Skin of body (tissue), 2 donors: Measurements from ENCODE around the gene INO80B. TPM values are rescaled to one million over a fixed set of nuclear protein-coding genes. Genes with fewer than 3 reads are reported as not detected.
"Not testable (repeated sequence)": the region's sequence is repeated elsewhere in the genome, so short reads cannot be mapped to it uniquely, and the experiment has no call there.

Experiments used
- DNase-seq: peaks from one replicate; lab custom pipeline; 2025; lab: John Stamatoyannopoulos, UW
- total RNA-seq: library from RNA; depleted of rRNA; stranded (reverse); fragments of >200 nt; gene quantifications from one replicate; pipeline ENCODE4 v1.2.3, GENCODE V29; 2014

Gene INO80B
- total RNA-seq, result 6.8 TPM

DNA sequence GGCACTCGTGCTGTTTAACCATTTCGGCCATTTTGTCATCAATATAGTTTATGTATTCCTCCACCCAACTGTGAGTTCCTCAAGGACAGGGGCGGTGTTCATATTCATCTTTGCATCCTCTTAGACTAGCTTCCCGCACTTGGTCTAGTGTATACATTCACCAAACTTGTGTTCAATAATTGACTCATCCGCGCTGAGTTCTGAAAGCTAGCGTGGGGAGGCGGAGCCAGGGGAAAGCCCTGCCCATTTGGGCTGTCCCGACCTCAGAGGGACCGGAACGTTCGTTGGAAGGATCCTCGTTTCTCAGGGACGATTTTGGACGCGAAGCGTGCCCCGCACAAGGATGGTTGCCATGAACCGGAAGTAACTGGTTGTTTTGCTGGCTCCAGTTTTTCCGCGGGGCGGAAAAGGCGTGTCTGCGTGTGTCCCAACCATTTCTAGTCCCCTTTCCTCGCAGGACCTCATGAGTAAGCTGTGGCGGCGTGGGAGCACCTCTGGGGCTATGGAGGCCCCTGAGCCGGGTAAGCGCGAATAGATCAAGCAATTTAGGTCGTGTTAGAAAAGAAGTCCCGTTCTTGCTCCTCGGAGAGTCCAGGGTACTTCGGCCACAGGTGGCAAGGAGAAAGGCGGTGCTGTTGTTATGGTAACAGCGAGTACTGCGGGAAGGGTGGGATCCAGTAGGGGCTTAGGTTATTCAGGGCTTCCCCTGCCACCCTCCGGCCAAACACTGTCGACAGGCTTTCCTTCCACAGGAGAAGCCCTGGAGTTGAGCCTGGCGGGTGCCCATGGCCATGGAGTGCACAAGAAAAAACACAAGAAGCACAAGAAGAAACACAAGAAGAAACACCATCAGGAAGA is at the start of gene INO80B:
TSS of gene INO80B (plus strand) at position 434 of the 858 bp plus-strand sequence. CDS start at position 464, 30 bp downstream.
- DNase-seq, result peak; percentile 99

GRCh38 chr2:74406035-74406434 is 48.9 kb upstream of the INO80B start:
- DNase-seq, result no peak

DNA sequence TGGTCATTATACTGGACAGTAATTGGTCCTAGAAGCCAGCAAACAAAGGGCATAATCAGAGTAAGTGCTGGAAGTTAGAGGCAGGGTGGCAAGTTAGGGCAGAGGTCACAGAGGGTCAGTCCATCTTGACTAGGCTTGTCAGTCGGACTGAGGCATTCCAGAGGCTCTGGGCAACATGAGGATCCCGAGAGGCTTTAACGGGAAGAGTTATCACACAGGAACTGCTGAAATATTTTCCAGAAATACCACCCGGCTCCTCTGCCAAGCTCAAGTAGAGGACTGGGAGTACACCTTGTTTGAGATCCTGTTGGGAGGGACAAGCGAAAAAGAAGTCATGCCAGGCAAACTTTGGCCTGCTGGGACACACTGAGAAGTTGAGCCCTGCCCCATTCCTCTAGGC is 47.2 kb upstream of the INO80B start:
- DNase-seq, result no peak

GRCh38 chr2:74413001-74413698 is 41.7 kb upstream of the INO80B start:
- DNase-seq, result no peak

GRCh38 chr2:74414441-74414840 is 40.4 kb upstream of the INO80B start:
- DNase-seq, result no peak

GRCh38 chr2:74414881-74415761 is 39.8 kb upstream of the INO80B start:
- DNase-seq, result no peak

GRCh38 chr2:74415762-74416395 is 39.0 kb upstream of the INO80B start:
- DNase-seq, result no peak

GRCh38 chr2:74416778-74417177 is 38.1 kb upstream of the INO80B start:
- no peak for DNase-seq

GRCh38 chr2:74417197-74417596 is 37.7 kb upstream of the INO80B start:
- DNase-seq, result no peak

DNA sequence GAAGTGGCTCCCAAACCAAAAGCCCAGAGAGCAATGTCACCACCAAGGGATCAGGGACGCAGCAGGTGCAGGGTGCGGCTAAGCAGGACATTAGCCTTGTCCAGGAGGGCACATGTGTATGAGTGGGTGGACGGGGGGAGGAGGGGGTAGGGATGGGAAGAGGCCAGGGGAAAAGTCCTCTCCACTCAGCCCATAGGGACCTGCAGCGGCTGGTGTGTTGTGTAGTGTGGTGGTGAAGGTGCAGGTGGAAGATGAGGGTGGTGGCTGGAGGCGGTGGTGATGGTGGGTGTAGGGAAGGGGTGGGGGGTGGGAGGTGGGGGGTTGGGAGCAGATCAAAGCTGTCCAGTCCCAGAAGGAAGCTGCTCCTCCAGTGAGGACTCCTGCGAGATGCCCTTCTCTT is 37.1 kb upstream of the INO80B start:
- DNase-seq, result no peak

- no peak for DNase-seq
Observed at GRCh38 chr2:74418312-74418711, 36.6 kb upstream of the INO80B start.

DNA sequence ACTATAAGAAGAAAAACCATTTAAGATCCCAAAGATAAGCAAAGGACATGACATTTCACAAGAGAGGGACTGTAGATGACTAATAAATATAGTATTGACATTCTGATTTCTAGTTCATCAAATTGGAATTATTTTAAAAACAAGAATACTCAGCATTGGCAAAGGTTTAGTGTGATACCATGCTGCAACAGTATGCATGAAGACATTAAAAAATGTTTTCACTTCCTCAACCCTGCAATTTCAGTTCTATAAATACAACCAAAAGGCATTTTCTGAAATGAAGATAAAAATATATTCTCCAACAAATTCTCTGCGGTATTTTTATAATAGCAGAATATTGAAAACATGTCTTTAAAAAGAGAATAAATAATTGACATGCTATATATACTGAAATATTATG is 35.5 kb upstream of the INO80B start:
- DNase-seq, result no peak

DNA sequence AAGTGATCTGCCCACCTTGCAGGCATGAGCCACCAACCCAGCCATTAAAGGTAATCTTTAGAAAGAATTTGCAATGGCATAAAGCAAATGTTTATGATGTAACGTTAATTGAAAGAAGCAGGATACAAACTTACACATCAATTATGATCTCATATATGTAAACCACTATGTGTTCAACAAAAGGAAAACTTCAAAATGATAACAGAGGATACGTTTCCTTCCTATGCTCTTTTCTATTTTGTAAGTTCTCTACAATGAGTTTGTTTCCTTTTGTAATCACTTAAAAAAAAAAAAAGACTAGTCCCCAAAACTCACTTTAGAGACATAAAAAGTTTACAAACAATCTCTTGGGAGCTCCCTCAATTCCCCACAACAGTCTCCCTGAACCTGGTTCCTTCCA is 34.9 kb upstream of the INO80B start:
- no peak for DNase-seq

DNA sequence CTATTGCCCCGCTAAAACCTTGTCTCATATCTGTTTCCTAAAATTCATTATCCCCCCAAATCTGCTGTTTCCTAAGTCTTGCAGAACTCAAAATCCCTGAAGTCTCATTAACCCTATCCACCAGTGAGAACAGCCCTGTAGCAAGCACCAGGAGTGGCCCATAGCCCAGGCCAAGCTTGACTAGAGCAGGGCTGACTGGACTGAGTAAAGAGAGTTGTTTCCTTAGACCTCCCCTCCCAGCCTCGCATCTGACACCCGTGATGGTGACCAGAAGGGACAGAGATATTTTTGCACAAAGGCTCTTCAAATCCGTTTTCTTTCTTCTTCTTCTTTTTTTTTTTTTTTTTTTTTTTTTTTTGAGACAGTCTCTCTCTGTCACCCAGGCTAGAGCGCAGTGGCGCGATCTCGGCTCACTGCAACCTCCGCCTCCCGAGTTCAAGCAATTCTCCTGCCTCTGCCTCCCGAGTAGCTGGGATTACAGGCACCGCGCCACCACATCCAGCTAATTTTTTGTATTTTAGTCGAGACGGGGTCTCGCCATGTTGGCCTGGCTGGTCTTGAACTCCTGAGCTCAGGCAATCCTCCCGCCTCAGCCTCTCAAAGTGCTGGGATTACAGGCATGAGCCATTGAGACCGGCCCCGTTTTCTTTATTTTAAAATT is 34.3 kb upstream of the INO80B start:
- not testable (repeated sequence) for DNase-seq

DNA sequence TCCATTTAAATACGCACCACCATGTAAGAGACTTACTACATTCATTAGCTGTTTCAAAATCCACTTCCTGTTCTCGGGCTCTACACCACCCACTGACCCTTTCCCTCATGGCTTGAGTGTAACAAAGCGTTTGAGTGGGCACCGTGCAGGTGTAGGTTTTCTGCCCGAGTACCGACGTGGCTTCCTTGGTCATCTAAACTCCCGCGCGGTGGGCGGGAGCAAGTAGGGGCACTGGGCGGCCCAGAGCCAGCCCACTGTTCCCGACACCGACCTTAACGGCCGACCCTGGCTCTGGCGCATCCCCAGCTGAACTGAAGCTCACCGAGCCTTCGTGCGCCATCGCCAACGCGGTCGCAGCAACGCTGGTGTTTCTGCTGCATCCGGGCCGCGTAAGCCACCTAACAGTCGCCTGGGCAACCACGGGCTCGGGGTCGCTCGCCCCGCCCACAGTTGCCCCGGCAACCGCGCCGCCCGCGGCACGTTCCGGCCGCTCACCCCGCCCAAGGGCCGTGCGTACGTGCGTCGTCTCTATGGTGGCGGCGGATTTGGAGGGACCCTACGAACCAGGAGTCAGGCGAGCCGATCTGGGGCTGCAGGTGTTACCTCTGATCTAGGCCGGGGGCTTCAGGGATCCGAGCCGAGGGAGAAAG is 33.5 kb upstream of the INO80B start, which contains the start of the genes C2orf81 and WDR54:
TSS of gene C2orf81 (minus strand) at position 399 of the 650 bp plus-strand sequence. CDS start at position 340, 59 bp downstream.
TSS of gene WDR54 (plus strand) at position 510 of the 650 bp plus-strand sequence. CDS start 424 bp downstream, outside the sequence.
- DNase-seq, result peak; percentile 72

- no peak for DNase-seq
Observed at GRCh38 chr2:74423231-74424095, 31.4 kb upstream of the INO80B start.

- DNase-seq, result no peak
Observed at GRCh38 chr2:74424139-74424992, 30.5 kb upstream of the INO80B start.

DNA sequence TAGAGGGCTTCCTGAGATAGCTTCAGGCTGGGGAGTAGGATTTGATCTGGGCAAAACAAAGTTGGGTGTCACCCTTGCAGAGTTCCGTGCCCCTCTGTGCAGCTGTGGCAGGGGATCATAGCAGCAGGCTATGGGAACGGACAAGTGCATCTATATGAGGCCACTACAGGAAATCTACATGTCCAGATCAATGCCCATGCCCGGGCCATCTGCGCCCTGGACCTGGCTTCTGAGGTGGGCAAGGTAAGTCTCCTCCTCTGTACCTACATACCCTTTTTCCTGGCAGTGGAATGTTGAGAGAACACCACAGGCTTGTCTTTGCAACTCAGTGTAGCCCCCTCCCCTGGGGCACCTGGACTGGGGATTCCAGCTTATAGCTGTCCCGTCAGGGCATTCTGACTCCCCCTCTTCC is 29.9 kb upstream of the INO80B start:
- no peak for DNase-seq
